ENCODE data around the gene BEST2. TPM values are rescaled to one million over a fixed set of nuclear protein-coding genes. Genes with fewer than 3 reads are reported as not detected.
"Not testable (repeated sequence)": the region's sequence is repeated elsewhere in the genome, so short reads cannot be mapped to it uniquely, and the experiment has no call there.

Gene BEST2
- total and polyA plus RNA-seq, 2 donors (not counting 1 experiment from before 2014, with no cell fraction given) = not detected

DNA sequence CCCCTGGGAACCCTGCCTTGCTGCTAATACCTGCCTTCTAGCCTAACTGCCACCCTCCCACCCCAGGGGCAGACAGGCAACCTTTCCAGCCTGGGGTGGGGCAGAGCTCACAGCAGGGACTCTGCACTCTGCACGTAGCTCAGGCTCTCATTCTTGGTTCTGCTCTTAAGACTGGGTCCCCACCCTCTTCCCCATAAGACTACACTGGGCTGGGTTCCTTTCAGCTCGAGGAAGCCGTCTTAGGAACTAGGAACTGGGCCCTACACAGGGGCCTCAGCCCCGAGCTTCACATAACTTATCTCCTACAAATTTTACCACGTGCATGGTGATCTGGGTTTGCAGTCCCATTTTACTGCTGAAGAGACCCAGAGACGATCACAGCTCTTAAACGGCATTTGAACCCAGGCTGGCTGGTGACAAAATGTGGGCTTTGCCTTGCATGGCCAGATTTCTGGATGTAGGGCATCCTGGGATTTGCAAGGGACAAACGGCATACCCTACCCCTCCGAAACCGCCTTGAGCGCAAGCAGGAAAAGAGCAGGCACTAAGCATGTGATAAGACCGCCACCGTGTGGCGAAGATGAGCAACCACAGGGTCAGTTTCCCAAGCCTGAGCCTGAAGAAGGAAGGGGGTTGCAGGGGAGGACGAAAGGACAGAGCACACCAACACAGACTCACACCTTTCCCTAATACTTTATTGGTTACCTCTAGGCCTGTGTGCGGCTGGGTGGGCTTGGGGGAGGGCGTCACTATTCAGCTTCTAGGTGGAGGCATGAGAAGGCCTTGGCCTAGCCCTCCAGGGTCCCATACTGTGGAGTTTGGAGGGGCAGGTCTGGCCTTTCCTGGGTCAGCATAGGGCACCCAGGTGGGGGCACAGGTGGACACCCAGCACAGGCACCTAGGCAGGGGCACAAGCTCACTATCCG lies 44.8 kb downstream of the BEST2 start:
- Histone ChIP-seq H3K27me3 (ENCODE audit: control insufficient read depth, insufficient read depth, low read length) (no peaks in the 10 kb centered on the region), H3K4me3 (replicated peaks in 1 of 4; ENCODE audit: control extremely low read depth in 1 of 4, insufficient read depth in 1 of 4, low read depth in 3 of 4, low read length in 4 of 4) (no peak overlapping the region), H3K9me3 (ENCODE audit: control insufficient read depth, insufficient read depth, low read depth, low read length) (no peaks in the 10 kb centered on the region), H4K20me1 (ENCODE audit: control insufficient read depth, extremely low read depth, insufficient read depth, low read length) (no peaks in the 10 kb centered on the region), H3K4me2 (ENCODE audit: extremely low read depth, insufficient read depth, low read length) (peak overlapping the region; percentile 51), H3K9ac (ENCODE audit: insufficient read depth, low read length) (no peak overlapping the region), H3K4me1 (ENCODE audit: control insufficient read depth, extremely low read depth, insufficient read depth, low read length) (peaks cover 11% of the 10 kb centered on the region), H2AFZ (ENCODE audit: low read length) (no peak overlapping the region), H3K79me2 (ENCODE audit: control insufficient read depth, insufficient read depth, low read length) (peaks cover 20% of the 10 kb centered on the region), H3K27ac (ENCODE audit: insufficient read depth, low read length) (peak overlapping the region; percentile 38), H3K36me3 (ENCODE audit: control insufficient read depth, insufficient read depth, low read length) (peaks cover 2% of the 10 kb centered on the region)
- TF ChIP-seq, protein P1, sequence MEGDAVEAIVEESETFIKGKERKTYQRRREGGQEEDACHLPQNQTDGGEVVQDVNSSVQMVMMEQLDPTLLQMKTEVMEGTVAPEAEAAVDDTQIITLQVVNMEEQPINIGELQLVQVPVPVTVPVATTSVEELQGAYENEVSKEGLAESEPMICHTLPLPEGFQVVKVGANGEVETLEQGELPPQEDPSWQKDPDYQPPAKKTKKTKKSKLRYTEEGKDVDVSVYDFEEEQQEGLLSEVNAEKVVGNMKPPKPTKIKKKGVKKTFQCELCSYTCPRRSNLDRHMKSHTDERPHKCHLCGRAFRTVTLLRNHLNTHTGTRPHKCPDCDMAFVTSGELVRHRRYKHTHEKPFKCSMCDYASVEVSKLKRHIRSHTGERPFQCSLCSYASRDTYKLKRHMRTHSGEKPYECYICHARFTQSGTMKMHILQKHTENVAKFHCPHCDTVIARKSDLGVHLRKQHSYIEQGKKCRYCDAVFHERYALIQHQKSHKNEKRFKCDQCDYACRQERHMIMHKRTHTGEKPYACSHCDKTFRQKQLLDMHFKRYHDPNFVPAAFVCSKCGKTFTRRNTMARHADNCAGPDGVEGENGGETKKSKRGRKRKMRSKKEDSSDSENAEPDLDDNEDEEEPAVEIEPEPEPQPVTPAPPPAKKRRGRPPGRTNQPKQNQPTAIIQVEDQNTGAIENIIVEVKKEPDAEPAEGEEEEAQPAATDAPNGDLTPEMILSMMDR (conservative IDR thresholded peaks at IDR 0.05 in 1 of 2, IDR thresholded peaks at IDR 0.05 in 1 of 2; ENCODE audit: low read depth in 1 of 2, low read length in 2 of 2) = peak; percentile 96 to 98
- TF ChIP-seq EZH2 (IDR thresholded peaks at IDR 0.05; ENCODE audit: low read length, missing control alignments) = no peak
- peak; percentile 73 to 82 for DNase-seq (ENCODE audit: low read depth in 2 of 2)

GRCh38 chr19:12797141-12797587 lies 45.6 kb downstream of the BEST2 start:
- Histone ChIP-seq H3K27ac (ENCODE audit: insufficient read depth, low read length) (no peak overlapping the region), H3K36me3 (ENCODE audit: control insufficient read depth, insufficient read depth, low read length) (peaks cover 2% of the 10 kb centered on the region), H3K9me3 (ENCODE audit: control insufficient read depth, insufficient read depth, low read depth, low read length) (no peaks in the 10 kb centered on the region), H3K4me1 (ENCODE audit: control insufficient read depth, extremely low read depth, insufficient read depth, low read length) (peaks cover 13% of the 10 kb centered on the region), H3K9ac (ENCODE audit: insufficient read depth, low read length) (no peak overlapping the region), H3K4me2 (ENCODE audit: extremely low read depth, insufficient read depth, low read length) (no peak overlapping the region), H3K79me2 (ENCODE audit: control insufficient read depth, insufficient read depth, low read length) (peaks cover 14% of the 10 kb centered on the region), H2AFZ (ENCODE audit: low read length) (no peak overlapping the region), H3K4me3 (replicated peaks in 1 of 4; ENCODE audit: control extremely low read depth in 1 of 4, insufficient read depth in 1 of 4, low read depth in 3 of 4, low read length in 4 of 4) (no peak overlapping the region), H4K20me1 (ENCODE audit: control insufficient read depth, extremely low read depth, insufficient read depth, low read length) (no peaks in the 10 kb centered on the region), H3K27me3 (ENCODE audit: control insufficient read depth, insufficient read depth, low read length) (no peaks in the 10 kb centered on the region)
- no peak for DNase-seq (ENCODE audit: low read depth in 2 of 2)
- no peak for TF ChIP-seq EZH2 (IDR thresholded peaks at IDR 0.05; ENCODE audit: low read length, missing control alignments)
- TF ChIP-seq, protein P1 (conservative IDR thresholded peaks at IDR 0.05 in 1 of 2, IDR thresholded peaks at IDR 0.05 in 1 of 2; ENCODE audit: low read depth in 1 of 2, low read length in 2 of 2) = no peak

- not testable (repeated sequence) for DNase-seq (ENCODE audit: low read depth in 2 of 2); H3K36me3 ChIP-seq (ENCODE audit: control insufficient read depth, insufficient read depth, low read length); H3K9ac ChIP-seq (ENCODE audit: insufficient read depth, low read length); H4K20me1 ChIP-seq (ENCODE audit: control insufficient read depth, extremely low read depth, insufficient read depth, low read length); H3K79me2 ChIP-seq (ENCODE audit: control insufficient read depth, insufficient read depth, low read length); H3K9me3 ChIP-seq (ENCODE audit: control insufficient read depth, insufficient read depth, low read depth, low read length); H2AFZ ChIP-seq (ENCODE audit: low read length); H3K27me3 ChIP-seq (ENCODE audit: control insufficient read depth, insufficient read depth, low read length); H3K4me3 ChIP-seq (replicated peaks in 1 of 4; ENCODE audit: control extremely low read depth in 1 of 4, insufficient read depth in 1 of 4, low read depth in 3 of 4, low read length in 4 of 4); H3K4me2 ChIP-seq (ENCODE audit: extremely low read depth, insufficient read depth, low read length); H3K27ac ChIP-seq (ENCODE audit: insufficient read depth, low read length)
- H3K4me1 ChIP-seq (ENCODE audit: control insufficient read depth, extremely low read depth, insufficient read depth, low read length) = peaks cover 15% of the 10 kb centered on the region
Observed at GRCh38 chr19:12797607-12798006, 46.0 kb downstream of the BEST2 start.

Data from fibroblast of lung (primary cell).